NB4 (cell line): ENCODE results near the gene ARAP2.

ENCODE experiments used
- MYC ChIP-seq: IDR thresholded peaks from 2 replicates; pipeline ENCODE4 v1.6.1; 2011; ENCODE audit warnings: low read depth, low read length
- POLR2A ChIP-seq: IDR thresholded peaks from 2 replicates; pipeline ENCODE4 v1.6.1; 2011; ENCODE audit warnings: mild to moderate bottlenecking; ENCODE audit not compliant: insufficient read length; ENCODE audit errors: extremely low read depth
- TF ChIP-seq, protein P1 (sequence below): IDR thresholded peaks from one replicate; pipeline ENCODE4 v1.5.1; 2012; ENCODE audit warnings: low read depth, low read length
- TF ChIP-seq, protein P2 (sequence below): IDR thresholded peaks from 2 replicates; pipeline ENCODE4 v1.6.1; 2011; ENCODE audit warnings: low read depth, low read length

DNA sequence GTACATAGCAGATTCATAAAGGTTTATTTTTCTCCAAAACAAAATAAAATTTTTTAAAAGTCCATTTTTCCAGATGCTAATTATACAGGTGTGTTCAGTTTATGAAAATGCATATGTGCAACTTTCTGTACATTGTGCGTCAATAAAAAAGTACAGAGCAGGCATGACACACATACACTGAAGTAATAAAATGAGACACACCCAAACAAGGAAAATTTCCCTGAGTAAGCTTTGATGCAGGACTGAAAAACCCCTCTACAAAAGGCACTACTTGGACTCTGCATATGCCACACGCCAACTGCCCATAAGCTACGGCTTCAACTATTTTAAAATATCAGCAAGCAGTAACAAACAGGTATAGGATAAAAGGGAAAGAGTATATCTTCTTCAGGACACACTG lies 13.8 kb downstream of the ARAP2 start:
- no peak for TF ChIP-seq POLR2A
- TF ChIP-seq, protein P1, sequence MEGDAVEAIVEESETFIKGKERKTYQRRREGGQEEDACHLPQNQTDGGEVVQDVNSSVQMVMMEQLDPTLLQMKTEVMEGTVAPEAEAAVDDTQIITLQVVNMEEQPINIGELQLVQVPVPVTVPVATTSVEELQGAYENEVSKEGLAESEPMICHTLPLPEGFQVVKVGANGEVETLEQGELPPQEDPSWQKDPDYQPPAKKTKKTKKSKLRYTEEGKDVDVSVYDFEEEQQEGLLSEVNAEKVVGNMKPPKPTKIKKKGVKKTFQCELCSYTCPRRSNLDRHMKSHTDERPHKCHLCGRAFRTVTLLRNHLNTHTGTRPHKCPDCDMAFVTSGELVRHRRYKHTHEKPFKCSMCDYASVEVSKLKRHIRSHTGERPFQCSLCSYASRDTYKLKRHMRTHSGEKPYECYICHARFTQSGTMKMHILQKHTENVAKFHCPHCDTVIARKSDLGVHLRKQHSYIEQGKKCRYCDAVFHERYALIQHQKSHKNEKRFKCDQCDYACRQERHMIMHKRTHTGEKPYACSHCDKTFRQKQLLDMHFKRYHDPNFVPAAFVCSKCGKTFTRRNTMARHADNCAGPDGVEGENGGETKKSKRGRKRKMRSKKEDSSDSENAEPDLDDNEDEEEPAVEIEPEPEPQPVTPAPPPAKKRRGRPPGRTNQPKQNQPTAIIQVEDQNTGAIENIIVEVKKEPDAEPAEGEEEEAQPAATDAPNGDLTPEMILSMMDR, result no peak
- TF ChIP-seq, protein P2, sequence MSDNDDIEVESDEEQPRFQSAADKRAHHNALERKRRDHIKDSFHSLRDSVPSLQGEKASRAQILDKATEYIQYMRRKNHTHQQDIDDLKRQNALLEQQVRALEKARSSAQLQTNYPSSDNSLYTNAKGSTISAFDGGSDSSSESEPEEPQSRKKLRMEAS, result no peak
- TF ChIP-seq MYC, result no peak
